GM19099 (cell line): ENCODE measurements around the gene EIF5AL1.

Source experiments
- POLR2A ChIP-seq: IDR thresholded peaks from 3 replicates; pipeline ENCODE4 v1.6.1; 2011; ENCODE audit warnings: low read depth; ENCODE audit not compliant: insufficient read length; ENCODE audit errors: extremely low read depth

Gene EIF5AL1

DNA sequence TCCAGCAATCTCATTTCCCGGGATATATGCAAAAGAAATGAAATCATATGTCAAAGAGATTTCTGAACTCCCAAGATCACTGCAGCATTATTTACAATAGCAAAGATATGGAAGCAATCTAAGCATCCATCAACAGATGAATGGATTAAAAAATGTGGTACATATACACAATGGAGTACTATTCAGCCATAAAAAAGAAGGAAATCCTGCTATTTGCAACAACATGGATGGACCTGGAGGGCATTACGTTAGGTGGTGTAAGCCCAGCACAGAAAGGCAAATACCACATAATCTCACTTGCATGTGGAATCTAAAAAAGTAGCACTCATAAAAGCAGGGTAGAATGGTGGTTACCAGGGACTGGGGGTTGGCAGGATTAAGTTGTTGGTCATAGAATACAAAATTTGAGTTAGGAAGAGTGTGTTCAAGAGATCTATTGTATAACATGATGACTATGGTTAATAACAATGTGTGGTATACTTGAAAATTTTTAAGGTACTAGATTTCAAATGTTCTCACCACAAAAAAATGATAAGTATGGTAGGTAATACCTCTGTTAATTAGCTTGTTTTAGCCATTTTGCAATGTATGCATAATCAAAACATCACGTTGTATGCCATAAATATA is 32.9 kb upstream of the EIF5AL1 start:
- no peak for TF ChIP-seq POLR2A

GRCh38 chr10:79482304-79482703 is 30.0 kb upstream of the EIF5AL1 start:
- no peak for TF ChIP-seq POLR2A

DNA sequence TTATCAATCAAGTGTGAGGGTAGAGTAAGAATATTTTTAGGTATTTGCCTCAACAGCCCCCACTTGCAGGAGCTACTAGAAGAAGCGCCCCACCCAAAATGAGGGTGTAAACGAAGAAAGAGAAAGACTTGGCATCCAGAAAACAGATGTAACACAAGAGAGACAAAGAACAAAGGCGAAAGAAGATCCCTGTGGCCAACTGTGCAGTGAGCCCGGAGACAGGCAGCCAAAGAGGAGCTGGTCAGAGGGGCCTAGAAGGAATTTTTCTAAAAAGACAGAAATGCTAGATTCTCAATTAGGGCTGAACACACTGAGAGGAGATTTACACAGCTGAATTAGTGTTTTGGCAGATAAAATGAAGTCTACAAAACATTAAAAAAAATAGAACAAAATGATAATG is 29.6 kb upstream of the EIF5AL1 start:
- TF ChIP-seq POLR2A: no peak

DNA sequence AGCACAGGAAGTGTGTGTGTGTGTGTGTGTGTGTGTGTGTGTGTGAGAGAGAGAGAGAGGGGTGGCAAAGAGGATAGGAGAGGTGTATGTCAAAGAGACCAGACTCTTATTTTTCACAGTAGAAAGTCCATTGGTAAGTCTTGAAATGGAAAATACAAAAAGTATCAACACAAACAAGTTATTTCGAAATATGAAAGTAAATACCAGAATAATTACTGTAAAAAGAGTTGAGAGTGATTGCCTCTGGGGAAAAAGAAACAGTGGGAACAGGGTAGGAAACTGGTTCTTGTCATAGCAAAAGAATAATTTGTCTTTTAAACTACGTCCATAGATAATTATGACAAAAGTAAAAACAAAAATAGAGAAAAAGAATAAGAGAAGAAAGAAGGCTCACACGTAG is 29.0 kb upstream of the EIF5AL1 start:
- TF ChIP-seq POLR2A: no peak

DNA sequence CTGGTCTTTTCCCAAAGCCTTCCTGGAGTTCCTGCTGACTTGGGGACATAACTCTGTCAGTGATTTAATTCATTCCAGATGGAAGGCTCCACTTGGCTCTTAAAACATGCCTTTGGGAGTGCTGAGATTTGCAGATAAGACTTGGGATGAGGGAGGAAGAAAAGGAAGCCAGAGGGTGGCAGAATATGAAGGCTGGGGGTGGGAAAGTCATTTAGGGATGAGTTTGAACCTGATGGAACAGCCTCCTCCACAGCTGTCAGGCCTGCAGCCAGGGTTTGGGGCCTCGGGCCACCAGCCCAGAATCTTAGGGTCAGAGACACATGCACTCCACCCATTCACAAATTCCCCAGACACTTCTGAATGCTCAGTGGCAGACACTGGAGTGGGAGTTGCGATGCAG is 28.4 kb upstream of the EIF5AL1 start:
- TF ChIP-seq POLR2A: no peak

DNA sequence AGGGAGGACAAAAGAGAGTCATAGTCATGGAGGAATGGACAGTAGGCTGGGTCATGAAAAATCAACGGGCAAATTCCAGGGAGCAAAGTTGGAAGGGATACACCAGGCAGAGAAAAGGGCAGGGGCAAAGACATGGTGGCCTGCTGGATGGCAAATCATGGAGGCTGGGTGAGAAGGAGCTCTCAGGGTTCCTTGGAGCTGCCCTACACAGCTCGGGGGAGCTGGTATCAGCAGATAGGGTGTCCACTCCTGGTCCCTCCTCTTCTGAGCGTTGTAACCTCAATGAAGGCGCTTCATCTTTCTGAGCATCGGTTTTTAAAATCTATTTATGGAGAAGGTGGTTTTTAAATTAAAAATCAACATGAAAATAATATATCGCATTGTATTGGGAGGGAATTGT is 27.9 kb upstream of the EIF5AL1 start:
- no peak for TF ChIP-seq POLR2A

- TF ChIP-seq POLR2A: no peak
Observed at GRCh38 chr10:79487296-79488194, 24.8 kb upstream of the EIF5AL1 start.

- no peak for TF ChIP-seq POLR2A
Observed at GRCh38 chr10:79488336-79488735, 24.0 kb upstream of the EIF5AL1 start.

DNA sequence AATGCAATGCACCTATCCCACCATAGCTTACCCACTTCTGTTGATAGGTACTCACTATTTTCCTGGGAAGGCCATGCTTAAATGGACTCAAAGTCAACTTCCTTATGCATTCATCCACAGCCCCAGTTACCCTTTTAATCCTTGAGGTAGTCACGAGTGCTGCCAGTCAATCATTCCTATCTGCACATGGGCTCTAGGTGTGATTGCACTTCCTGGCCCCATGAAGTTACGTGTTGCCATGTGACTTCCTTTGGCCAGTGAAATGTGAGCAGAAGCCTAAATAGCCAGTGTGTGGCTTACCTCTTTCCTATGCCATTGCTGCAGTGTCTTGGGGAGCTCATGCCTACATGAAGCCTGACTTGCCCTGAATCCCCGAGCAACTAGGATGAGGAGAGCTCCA is 23.5 kb upstream of the EIF5AL1 start:
- TF ChIP-seq POLR2A: no peak

DNA sequence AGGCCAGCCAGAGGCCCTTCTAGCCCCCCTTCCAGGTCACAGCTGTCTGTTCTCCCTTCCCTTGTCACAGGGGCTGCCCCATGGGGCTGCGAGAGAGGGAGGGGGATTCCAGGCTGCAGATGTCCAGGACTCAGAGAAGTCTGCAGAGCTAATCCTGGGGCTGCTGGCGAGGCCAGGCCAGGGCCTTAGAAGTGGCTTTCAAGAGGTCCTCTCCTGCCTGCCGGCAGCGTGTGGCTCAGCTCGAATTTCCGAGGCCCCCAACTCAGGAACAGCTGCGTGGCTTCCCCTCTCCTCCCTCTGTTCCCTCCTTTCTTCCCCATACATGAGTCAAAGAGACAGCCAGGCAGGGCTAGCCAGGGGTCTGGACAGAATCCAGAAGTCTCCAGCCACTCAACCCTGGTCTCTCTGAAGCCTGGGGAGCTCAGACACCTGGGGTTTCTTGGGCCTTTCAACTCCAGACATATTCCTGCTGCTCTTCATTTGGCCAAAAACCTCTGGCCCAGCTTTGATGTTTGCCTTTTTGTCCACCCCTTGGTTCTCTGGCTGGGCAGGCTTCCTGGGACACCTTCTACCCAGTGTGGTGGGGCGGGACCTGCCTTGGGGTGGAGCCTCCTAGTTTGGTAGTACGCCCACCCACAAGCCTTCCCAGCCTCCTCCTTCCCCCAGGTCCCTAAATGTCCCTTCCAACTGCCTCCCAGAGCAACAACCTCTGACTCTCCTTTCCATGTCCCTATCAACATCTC is 21.8 kb upstream of the EIF5AL1 start:
- TF ChIP-seq POLR2A: no peak

- no peak for TF ChIP-seq POLR2A
Observed at GRCh38 chr10:79491143-79491835, 21.0 kb upstream of the EIF5AL1 start.

DNA sequence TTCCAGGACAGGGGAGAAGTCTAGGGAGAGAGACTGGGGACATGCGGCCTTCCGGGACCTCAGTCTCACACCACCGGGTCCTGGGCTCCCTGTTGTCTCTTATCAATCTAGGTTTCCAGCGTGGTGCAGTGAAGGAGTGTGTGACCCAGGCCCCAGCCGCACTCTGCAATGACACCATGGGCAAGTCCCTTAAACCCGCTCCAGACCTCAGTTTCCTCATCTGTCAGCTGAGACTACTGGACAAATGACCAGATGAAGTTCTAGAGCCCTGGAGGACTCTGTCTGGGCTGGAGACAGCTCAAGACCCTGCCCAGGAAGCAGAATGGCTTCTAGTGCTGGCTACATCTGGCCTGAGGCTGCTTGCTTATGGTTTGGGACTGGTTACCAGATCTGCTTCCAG is 20.1 kb upstream of the EIF5AL1 start:
- no peak for TF ChIP-seq POLR2A

DNA sequence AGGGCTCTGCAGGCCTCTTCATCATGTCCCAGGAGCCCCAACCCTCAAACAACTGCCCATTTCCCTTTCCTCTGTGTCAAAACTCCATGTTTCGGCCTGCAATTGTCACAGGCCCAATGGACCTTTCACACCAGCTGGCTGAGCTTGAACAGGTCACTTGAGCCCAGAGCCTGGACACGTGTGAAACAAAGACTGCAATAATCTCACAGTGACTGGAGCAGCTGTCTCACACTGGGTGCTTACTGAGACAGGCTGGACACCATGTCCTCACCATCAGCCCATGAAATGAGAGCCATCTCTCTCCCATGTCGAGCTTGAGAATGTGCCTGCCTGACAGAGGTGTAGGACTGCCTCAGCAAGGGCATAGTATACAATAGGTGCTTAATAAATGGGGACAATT is 19.5 kb upstream of the EIF5AL1 start:
- no peak for TF ChIP-seq POLR2A

DNA sequence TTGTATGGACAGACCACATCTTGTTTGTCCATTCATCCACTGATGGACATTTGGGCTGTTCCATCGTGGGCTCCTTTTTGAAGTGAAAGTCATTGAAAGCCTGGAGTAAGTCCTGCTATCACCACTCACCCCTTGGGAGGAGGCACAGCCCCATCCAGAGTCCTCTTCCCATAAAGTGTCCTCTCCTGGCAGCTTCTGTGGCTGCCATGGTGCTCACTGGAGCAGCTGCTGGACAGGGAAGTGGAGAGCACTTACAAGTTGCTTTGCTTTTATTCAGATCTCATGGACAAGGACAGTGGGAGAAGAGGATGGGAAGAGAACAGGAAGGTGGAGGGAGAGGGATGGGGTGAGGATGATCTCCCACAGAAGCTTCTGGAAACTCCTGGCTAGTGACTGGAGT is 18.5 kb upstream of the EIF5AL1 start:
- no peak for TF ChIP-seq POLR2A
